Kidney tubule cell (primary cell): ENCODE results near the gene SCFD2.

Source experiments
- DNase-seq: peaks from one replicate; pipeline ENCODE4 v3.0.0-alpha.2; 2018; ENCODE audit warnings: low spot score

Gene SCFD2

DNA sequence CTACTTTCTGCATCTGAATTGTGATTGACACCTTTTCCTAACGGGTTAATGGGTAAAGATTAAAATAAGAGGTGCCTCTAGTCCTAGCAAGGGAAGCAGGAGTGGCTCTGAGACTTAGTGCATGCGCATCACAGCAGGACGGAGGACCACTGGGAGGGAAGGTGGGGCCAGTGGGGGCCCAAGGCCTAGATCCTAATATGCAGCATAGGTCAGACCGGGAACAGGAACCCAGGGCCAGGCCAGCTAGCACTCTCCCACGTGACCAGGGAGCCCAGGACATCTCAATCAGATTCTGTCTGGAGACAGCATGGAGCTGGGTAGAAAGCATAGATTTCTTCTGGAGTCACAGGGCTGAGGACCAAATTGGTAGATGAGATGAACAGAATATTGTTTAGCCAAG lies 448.0 kb downstream of the SCFD2 start:
- DNase-seq: no peak

- no peak for DNase-seq
Measured at GRCh38 chr4:52915730-52916300, 450.0 kb downstream of the SCFD2 start.

DNA sequence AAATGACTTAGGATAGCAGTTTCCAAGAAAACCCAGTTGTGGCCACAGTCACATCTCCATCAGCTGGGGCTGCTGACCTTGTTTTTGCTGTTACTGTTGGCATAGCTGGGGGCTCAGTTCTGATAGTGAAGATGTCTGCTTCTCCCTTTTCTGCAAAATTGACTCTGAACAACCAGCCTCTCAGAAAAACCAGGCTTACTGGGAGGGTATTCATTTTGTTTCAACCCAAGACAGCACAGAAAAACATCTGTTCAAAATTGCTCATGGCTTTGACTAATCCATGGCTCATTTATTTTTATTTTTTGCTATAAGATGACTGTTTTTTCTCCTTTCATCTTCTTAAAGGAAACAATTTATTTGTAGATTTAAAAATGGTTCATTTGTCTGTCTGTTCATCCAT lies 450.7 kb downstream of the SCFD2 start:
- DNase-seq: no peak

- peak; percentile 34 for DNase-seq
Measured at GRCh38 chr4:52914051-52914605, 451.7 kb downstream of the SCFD2 start.

GRCh38 chr4:52912608-52913007 lies 453.3 kb downstream of the SCFD2 start:
- no peak for DNase-seq

- DNase-seq: peak; percentile 80
Measured at GRCh38 chr4:52911684-52912294, 454.1 kb downstream of the SCFD2 start.

GRCh38 chr4:52910115-52910514 lies 455.7 kb downstream of the SCFD2 start:
- peak; percentile 34 for DNase-seq

DNA sequence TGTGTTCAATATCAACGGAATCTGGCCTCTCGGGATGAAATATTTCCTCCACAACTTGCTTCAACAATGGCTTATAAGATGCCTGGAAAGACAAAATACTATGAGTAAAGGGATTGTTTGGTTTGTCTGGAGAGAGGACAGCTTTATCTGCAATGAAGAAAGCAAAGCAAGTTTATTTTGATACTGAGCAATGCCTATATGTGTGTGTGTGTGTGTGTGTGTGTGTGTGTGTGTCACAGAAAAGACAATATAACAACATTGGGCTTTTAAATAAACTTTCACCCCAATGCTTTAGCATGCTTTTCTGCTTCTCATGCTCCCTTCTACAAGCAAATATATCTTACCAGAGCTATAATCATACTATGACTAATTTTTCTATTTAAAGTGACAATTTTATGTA lies 458.4 kb downstream of the SCFD2 start:
- DNase-seq: no peak

- peak; percentile 84 for DNase-seq
Measured at GRCh38 chr4:52904421-52904820, 461.4 kb downstream of the SCFD2 start.

DNA sequence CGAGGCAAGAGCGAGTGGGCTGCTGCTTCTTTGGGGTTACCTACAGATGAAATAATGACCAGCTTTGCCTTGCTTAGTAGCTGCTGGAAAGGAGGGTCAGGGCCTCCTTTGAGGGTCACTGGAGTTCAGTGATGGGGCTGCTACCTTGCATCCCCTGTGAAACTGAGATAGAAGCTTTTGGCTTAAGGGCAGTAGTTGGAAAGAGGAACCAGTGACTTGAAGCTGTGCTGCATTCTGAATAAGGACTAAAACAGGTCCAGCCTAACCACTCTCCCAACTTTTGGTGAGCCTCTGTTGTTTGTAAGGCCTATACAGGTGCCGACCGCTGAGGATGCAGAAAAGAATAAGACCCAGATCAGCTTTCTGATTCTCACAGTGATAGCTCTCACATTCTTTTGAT lies 462.6 kb downstream of the SCFD2 start:
- no peak for DNase-seq

GRCh38 chr4:52894443-52894842 lies 471.4 kb downstream of the SCFD2 start:
- DNase-seq: no peak

DNA sequence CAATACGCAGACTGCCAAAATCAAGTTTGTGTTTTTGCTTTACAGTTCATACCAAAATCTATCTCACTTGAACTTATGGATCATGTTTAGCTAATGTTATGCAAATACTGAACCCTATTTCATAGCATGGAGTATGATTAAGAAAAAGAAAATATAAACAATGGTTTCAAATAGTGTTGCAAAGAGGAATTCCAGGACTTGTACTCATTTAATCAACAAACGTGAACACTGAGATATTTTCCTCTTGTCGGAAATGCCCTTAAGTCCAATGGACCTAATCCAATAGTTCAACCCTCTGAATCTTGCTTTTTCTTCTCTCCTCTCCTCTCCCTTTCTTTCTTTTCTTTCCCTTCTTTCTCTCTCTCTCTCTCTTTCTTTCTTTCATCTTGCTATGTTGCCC lies 473.0 kb downstream of the SCFD2 start:
- DNase-seq: no peak

GRCh38 chr4:52891743-52892142 lies 474.1 kb downstream of the SCFD2 start:
- no peak for DNase-seq

DNA sequence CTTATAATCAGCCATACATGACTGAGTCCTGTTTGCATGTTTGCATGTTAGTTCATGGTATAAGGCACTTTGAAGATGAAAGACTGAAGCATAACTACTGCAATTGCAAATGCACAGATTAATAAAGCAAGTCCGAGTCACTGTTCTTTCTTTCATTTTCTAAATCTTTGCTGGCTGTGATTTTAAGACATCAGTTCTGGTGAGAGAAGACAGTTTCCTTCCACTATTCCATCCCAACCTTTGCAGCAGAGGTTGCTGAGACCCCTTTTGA lies 475.4 kb downstream of the SCFD2 start:
- DNase-seq: no peak

DNA sequence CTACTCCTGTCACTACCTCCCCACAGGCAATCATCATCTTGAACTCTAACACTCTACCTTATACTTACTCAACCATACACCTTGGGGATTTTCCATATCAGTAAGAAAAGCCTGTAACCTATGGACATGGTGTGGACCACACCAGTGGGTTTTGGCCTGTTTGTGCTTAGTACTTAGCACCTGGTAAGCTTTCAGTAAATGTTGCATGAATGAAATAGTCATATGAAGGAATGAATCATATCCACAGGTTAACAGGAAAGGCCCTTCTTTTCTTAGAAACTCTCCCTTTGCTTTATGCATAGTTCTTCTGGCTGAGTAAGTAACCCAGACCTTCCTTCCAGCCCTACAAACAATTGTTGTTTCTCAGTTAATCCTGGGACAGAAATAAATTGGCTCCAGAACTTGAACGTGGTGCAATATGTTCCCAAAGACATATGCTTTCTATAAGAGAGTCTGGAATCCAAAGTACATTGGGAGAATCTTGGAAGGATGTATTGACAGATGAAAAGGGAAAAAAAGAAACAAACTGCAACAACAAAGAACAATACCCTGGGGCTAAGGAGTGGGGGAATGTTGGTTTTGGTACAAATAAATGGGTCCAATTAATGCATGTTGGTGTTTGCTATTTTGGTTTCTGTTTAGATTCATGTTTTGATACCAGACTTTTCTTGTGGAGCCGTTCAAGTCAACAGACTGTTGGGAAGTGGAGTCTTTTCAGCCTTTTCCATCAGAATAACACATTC lies 475.9 kb downstream of the SCFD2 start:
- DNase-seq: peak; percentile 36

- no peak for DNase-seq
Measured at GRCh38 chr4:52889354-52889753, 476.5 kb downstream of the SCFD2 start.

GRCh38 chr4:52884994-52885393 lies 480.9 kb downstream of the SCFD2 start:
- DNase-seq: no peak

DNA sequence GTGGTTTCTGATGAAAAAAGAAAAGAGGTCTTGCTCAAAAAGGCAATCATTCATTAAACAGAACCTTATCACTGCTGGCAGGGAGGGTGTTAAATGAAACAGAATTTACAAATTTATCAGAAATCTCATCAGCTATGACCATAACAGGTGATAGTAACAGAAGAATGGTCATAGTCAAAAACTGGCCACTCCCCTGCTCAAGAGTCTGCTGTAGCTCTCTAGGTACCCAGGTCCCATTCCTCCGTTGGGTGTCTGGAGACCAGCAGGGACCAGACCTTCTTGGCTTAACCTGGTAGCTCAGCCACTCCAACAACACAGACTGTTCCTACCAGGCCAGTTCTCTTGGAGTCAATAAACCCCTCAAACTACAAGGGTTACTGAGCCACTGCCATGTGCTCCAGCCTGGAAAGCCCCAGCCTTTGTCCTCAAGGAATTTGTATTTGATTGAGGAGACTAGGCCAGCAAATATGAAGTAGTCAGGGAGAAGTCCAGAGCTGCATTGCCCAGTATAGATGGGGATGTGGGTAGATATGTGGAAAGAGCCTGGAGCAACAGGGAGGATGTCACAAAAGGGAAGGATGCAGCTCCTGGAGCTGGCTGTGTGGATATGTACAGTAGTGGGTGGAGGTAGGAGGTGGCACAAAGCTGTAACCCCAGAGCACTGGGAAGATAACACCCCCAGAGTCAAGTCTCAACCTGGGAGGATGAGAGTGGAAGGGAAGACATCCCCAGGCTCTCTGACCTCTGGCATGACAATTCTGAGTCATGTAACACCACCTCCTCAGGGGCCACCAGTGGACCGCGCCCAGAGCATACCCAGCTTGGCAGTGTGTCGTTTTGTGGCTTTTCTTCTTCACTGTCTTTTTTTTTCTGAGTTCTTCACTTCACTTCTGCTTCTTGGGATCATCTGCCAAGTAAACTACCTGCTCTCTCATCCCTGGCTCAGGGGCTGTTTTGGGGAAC lies 481.9 kb downstream of the SCFD2 start:
- DNase-seq: peak; percentile 21

- peak; percentile 60 for DNase-seq
Measured at GRCh38 chr4:52883183-52883621, 482.7 kb downstream of the SCFD2 start.

DNA sequence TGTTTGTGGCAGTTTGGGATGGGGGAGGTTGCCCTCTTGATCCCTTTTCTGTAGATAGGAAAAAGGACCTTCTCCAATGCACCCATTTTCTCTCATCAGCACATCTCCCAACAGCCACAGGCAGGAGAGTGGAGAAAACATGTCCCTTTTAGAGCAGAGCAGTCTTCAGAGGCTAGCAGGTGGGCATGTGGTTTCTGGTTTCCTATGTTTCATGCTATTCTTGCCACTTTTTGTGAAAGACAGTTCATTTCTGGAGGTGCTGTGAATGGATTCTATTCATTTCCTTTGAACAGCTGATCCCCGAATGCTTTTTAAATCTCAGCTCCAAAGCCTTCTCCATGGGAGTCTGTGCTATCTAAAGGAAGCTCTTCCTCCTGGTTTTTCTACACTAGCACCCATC lies 484.9 kb downstream of the SCFD2 start:
- DNase-seq: no peak

DNA sequence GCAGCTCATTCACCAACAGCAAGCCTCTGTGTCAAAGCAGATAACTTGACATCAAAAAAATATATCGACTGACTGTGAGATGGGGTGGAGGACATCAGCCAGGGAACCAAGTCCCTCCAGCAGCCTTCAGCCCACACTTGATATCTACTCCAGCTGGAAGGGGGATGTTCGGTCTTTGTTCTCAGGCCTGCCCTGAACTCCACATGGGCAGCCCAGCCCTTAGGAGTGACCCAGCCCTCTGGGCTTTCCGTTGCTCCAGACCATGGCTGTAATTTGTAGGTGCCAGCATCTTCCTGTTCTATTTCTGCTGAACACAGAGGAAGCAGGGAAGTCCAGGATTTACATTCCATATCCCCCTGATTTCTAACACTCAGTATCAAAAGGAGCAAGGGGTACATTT lies 486.4 kb downstream of the SCFD2 start:
- no peak for DNase-seq

GRCh38 chr4:52877694-52878093 lies 488.2 kb downstream of the SCFD2 start:
- DNase-seq: no peak
